ENCODE data around the gene FNDC10.
"Not testable (repeated sequence)": the region's sequence is repeated elsewhere in the genome, so short reads cannot be mapped to it uniquely, and the experiment has no call there.

The FNDC10 gene

GRCh38 chr1:1598720-1599029 lies 1.3 kb downstream of the FNDC10 start:
- DNase-seq, result no peak

- no peak for DNase-seq
These were observed 1.8 kb downstream of the FNDC10 start for GRCh38 chr1:1598051-1598719.

- DNase-seq, result peak; percentile 63
These were observed 2.5 kb downstream of the FNDC10 start for GRCh38 chr1:1597275-1597930.

GRCh38 chr1:1596493-1597274 lies 3.3 kb downstream of the FNDC10 start:
- no peak for DNase-seq

GRCh38 chr1:1595341-1595740 lies 4.6 kb downstream of the FNDC10 start:
- not testable (repeated sequence) for DNase-seq

GRCh38 chr1:1594602-1595260 lies 5.2 kb downstream of the FNDC10 start:
- no peak for DNase-seq

- no peak for DNase-seq
These were observed 5.9 kb downstream of the FNDC10 start for GRCh38 chr1:1593834-1594601.

GRCh38 chr1:1591452-1591851 lies 8.5 kb downstream of the FNDC10 start:
- no peak for DNase-seq

- no peak for DNase-seq
These were observed 16.5 kb downstream of the FNDC10 start for GRCh38 chr1:1583347-1584010.

GRCh38 chr1:1582585-1583346 lies 17.2 kb downstream of the FNDC10 start:
- DNase-seq, result no peak

- DNase-seq, result no peak
These were observed 21.5 kb downstream of the FNDC10 start for GRCh38 chr1:1578371-1578940.

- DNase-seq, result no peak
These were observed 22.4 kb downstream of the FNDC10 start for GRCh38 chr1:1577367-1578011.

GRCh38 chr1:1574721-1575537 lies 25.0 kb downstream of the FNDC10 start, which contains the start of gene SSU72:
Gene SSU72, minus strand, starts transcription at chr1:1574863. Its CDS starts 306 bp downstream, at chr1:1574557.
- DNase-seq, result peak; percentile 98

- DNase-seq, result peak; percentile 91
These were observed 25.9 kb downstream of the FNDC10 start for GRCh38 chr1:1573843-1574720.

- no peak for DNase-seq
These were observed 30.6 kb downstream of the FNDC10 start for GRCh38 chr1:1569341-1569740.

GRCh38 chr1:1567891-1568291 lies 32.0 kb downstream of the FNDC10 start:
- DNase-seq, result no peak

GRCh38 chr1:1567152-1567875 lies 32.6 kb downstream of the FNDC10 start:
- no peak for DNase-seq

- DNase-seq, result no peak
These were observed 34.6 kb downstream of the FNDC10 start for GRCh38 chr1:1565340-1565739.

Data from activated effector memory CD4-positive, alpha-beta T cell treated with anti-CD3 and anti-CD28 coated beads, Interleukin-2, amount 50 U/mL, for 16 hours (primary cell).